Hippocampal formation (tissue), 2 donors: ENCODE results near the gene PTPN4.
A peak's percentile ranks its signal among the peaks of the same experiment; 100 is the strongest.

ENCODE experiments used
- DNase-seq, 2 donors: peaks; one replicate each; lab custom pipeline; 2025; lab: John Stamatoyannopoulos, UW

The PTPN4 gene

GRCh38 chr2:119759451-119760236 is at the start of gene PTPN4:
Gene PTPN4, plus strand, starts transcription at chr2:119759922. Its CDS starts 49,932 bp downstream, at chr2:119809854.
- peak; percentile 88 to 96 for DNase-seq

DNA sequence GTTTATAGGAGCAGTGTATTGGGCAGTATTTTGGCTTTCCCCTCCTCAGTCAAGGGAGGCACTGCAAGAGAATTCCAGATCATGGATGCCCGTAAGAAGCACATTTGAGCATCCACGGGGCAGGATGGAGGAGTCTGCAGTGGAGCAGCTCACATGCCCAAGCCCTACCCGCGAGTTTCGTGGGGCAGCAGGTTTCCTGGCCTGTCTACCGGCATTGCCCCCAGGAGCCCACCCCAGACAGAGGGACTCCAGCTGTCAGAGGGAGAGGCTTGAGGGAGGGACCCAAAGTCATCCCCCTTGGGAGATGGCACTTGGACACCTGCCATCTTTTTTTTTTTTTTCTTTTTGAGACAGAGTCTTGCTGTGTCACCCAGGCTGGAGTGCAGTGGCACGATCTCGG is 49.4 kb upstream of the PTPN4 start:
- DNase-seq = no peak

DNA sequence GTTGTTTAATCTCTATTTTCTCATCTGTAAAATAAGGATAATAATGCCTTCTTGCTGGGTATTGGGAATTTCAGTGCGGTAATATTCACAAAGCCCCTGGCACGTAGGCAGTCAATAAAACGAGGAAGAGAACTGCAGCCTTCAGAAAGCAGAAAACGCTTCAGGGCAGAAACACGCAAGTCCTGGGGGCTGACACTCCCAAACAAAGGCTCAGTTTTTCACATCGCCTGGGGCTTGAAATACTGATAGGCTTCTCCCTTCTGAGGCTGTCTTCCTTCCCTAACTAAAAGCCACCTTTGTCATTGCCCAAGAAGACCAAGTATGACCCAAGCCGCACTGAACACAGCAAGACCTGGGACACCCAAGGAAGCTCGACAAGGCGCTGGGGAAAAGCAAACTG is 48.4 kb upstream of the PTPN4 start:
- no peak for DNase-seq

GRCh38 chr2:119712571-119712970 is 47.2 kb upstream of the PTPN4 start:
- DNase-seq = no peak

DNA sequence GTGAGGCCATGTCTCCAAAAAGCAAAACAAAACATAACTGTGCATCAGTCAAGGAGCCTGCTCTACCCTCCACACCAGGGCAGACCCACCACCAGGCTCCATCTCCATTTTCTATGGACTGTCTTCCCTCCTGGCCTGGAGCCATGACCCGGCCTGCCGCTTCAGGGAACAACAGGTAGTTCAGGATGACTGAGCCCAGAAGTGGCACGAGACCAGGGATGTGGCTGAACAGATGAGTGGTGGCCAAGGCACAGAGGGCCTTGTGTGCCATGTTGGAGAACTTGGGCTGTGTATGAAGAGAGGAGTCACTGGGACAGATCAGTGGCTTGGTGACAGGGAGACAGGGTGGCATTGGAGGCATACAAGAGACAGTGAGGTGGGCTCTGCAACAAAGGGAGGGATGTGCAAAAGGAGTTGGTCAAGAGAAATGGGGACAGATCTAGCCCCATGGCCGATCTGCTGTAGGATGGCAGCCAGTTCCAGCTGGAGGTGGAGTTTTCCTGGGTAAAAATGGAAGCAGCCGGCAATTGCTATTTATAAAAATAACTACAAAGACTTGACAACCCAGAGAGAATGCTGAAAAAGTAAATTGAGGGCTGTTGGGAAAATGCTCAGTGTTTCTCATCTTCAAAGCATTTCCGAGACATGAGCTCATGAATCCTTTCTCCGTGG is 45.8 kb upstream of the PTPN4 start:
- DNase-seq = peak in 1 of 2 donors; percentile 6

- DNase-seq = no peak
These were observed 44.1 kb upstream of the PTPN4 start for GRCh38 chr2:119715409-119716283.

GRCh38 chr2:119716284-119716672 is 43.4 kb upstream of the PTPN4 start:
- DNase-seq = peak in 1 of 2 donors; percentile 44

- no peak for DNase-seq
These were observed 41.0 kb upstream of the PTPN4 start for GRCh38 chr2:119718501-119719260.

- DNase-seq = no peak
These were observed 40.5 kb upstream of the PTPN4 start for GRCh38 chr2:119719261-119719627.

GRCh38 chr2:119721043-119721442 is 38.7 kb upstream of the PTPN4 start:
- DNase-seq = no peak

DNA sequence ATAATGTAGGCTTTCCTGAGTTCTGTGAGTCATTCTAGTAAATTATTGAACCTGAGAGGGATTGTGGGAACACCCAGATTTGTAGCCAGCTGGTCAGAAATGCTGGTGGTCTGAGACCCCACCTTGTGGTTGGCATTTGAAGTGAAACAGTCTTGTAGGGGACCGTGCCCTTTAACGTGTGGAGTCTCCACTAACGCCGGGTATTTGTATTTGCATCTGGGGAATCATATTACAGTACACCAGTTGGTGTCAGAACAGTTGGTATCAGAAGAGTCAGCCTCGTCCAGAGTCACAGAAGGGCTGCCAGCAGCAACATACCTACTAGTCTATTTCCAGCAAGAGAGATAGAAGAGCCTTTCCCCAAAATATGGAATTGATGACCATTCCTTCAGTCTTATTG is 38.3 kb upstream of the PTPN4 start:
- no peak for DNase-seq

DNA sequence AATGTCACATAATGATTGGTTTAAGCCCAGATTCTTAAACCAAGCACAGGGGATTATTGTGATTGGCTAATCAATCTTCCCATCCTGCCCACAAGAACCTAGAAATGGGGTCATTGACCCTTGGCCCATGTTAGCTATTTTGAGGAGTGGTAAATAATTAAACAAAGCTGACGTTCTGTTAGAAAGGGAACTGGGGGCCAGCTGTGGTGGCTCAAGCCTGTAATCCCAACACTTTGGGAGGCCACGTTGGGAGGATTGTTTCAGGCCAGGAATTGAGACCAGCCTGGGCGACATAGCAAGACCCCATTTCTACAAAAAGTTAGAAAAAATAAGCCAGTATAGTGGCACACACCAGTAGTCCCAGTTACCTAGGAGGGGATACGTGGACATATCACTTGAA is 37.8 kb upstream of the PTPN4 start:
- no peak for DNase-seq

- DNase-seq = peak; percentile 10 to 17
These were observed 36.5 kb upstream of the PTPN4 start for GRCh38 chr2:119723186-119723585.

DNA sequence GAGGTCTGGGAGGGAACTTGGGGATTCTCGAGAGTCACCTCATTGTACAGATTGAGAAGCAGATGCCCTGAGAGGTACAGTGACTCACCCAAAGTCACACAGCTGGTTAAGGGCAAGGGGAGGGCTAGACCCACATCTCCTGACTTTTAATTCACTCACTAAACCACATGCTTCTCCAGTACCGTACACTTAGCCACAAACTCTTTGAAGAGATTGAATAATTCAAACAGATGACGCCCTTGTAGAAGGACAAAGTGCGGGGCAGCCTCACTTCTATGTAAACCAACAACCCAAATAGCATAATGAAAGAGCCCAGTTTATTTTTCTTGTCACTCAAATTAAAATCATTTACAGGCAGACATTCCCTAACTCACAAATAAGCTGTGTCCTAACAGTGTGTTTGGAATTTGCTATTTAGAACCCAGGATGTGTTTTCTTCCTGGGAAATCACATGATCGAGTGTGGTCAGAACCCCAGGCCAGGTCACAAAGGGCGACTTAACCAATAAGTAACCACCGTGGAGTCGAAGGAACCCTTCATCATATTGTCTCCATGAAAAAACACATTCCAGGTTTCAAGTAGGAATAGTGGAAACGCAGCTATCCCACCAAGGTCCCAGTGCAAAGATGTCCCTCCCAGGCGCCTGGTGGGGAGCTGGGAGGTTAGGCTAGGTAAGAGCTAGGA is 35.8 kb upstream of the PTPN4 start:
- DNase-seq = no peak

DNA sequence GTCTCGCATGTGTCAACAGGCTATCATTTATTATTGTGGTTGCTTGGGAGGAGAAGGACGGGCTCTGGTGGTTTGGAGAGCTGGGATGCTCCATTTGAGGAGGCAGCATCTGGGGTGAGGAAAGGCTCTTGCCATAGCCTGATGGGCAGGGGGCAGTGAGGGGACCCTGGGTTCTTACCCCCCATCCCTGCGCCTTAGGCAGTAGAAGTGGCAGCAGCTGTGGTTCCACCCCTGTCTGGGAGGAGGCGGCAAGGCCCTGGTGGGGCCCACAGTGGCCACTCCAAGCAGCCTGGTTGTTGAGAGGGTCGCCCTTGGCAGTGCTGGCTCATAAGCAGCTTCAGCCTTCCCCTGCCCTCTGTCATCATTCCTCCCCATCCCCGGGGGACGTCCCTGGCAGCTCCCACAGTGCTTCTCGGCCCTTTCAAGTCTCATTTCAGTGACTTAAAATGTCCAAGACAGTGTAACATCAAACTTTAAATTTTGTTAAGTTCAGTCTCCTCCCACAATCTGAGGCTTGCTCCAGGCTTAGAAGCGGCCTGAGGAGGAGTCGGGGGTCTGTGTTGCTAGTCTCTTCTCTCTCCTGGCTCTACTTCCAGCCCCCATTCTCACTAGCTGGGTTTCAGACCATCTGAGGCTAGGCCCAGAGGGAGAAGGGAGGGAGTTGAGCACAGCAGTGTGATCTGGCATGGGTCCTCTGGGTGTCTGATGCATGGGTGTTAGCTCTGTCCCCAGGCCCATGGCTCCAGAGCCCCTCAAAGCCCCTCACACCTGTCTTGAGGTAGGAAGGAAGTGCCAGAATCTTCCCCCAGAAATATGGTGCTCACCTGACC is 34.9 kb upstream of the PTPN4 start:
- DNase-seq = no peak

- DNase-seq = no peak
These were observed 32.2 kb upstream of the PTPN4 start for GRCh38 chr2:119727493-119727892.

DNA sequence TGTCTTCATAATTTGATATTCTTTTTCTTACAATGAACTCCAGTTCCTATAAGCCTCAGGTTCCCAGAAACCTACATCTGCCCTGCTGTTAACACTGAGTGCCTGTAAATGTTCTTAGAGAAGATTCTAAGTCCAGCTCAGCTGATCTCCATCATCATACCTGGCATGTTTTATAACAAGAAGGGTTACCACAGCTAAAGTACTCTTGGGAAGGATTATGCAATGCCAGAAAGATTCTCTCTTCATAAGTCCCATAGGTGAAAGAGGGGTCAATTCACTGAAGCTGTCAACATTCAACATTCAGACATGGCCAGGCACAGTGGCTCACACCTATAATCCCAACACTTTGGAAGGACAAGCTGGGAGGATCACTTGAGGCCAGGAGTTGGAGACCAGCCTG is 31.3 kb upstream of the PTPN4 start:
- DNase-seq = no peak

GRCh38 chr2:119730671-119731177 is 29.0 kb upstream of the PTPN4 start:
- no peak for DNase-seq

DNA sequence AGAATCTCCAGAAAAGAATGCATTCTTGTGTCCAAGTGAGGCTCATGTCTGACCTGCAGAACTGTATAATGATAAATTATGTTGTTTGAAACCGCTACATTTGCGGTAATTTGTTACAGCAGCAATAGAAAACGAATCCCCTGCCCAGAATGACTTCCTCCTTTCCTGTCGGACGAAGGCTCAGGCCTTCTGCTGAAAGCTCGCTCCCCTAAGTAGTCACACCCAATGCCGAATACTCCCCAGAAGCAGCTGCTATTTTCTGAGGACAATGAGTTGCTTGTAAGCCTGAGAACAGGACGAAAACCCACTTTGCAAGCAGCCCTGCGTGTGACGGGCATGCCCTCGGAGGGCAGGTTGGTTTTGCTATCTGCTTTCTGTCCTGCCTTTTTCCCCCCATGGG is 27.7 kb upstream of the PTPN4 start:
- no peak for DNase-seq

DNA sequence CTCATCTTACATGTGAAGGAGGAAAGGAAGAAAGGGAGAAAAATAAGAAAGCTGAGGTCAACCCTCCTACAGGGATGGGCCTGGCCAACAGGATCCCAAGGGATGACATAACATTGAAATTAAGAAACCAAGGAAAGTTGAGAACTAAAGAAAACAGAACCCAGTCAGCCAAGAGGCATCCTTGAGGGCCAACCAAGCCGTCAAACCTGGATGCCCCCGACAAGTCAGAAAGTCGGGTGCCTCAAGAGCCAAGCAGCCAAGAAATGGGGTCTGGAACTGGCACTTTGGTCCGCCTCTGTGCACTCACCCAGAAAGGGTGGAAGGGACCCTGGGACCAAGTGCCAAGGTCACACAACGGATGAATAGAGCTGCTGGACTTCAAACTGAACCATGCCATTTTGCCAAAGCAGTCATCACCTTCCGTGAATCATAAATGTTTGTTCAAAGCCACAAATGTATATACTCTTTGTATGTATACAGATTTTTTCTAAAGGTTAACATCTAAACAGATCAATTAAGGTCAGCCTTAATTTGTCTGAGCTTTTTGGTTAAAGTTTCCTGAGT is 27.0 kb upstream of the PTPN4 start:
- no peak for DNase-seq
